ENCODE results near the gene ADAM12. TPM values are rescaled to one million over a fixed set of nuclear protein-coding genes. Genes with fewer than 3 reads are reported as not detected.
"Not testable (repeated sequence)": the region's sequence is repeated elsewhere in the genome, so short reads cannot be mapped to it uniquely, and the experiment has no call there.

The ADAM12 gene
- total and polyA plus RNA-seq, 5 donors = 0.14 to 2.7 (median 1.4) TPM

DNA sequence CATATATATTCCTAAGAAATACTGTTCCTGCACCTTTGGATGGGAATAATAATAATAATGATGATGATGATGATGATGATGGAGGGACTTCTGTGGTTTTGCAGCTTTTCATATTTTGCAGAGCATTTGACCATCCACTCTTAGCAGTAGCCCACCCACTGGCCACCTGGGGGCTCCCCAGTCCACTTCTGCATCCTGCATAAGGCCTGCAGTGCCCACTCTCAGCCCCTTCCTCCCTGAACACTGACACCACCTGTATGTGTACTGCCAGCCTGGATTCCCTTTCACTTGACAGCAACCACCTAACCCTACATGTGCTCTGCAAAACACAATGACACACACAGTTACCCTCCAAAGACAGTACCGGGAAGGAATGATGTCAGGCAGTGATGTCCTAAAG, 131.4 kb downstream of the ADAM12 start:
- Histone ChIP-seq H3K4me1 (ENCODE audit: control insufficient read depth, insufficient read depth, low read length) (no peaks in the 10 kb centered on the region), H3K27me3 (ENCODE audit: control insufficient read depth, insufficient read depth) (no peaks in the 10 kb centered on the region), H3K4me3 (ENCODE audit: low read length) (no peak overlapping the region), H3K9me3 (ENCODE audit: control insufficient read depth, low read length) (no peaks in the 10 kb centered on the region), H3K27ac (ENCODE audit: low read length) (no peak overlapping the region)
- intact Hi-C loops (cut with DNase I) = no loop called here
- 98% methylated on average over 1 of the region's 1 CpG for WGBS
- DNase-seq (no peak), ATAC-seq (no peak)

DNA sequence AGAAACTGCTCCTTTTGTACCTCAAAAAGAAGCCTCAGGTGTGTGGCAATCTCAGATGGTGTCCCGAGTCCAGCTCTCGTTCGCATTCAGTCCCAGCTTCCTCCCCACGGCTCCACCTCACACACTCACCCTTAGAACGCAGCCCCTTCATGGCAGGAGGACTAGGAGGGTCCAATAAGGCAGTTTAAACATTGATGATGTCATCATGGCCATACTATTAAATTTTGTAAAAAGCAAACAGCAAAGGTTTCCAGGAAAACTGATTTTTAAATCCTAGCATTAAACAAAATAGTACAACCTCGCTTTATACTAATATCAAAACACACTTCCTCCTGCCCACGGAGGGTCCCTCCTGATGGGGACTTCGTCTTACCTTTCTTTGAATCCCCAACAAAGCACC, 133.0 kb downstream of the ADAM12 start:
- Histone ChIP-seq H3K4me1 (ENCODE audit: control insufficient read depth, insufficient read depth, low read length) (no peaks in the 10 kb centered on the region), H3K27me3 (ENCODE audit: control insufficient read depth, insufficient read depth) (no peaks in the 10 kb centered on the region), H3K4me3 (ENCODE audit: low read length) (no peak overlapping the region), H3K9me3 (ENCODE audit: control insufficient read depth, low read length) (no peaks in the 10 kb centered on the region), H3K27ac (ENCODE audit: low read length) (no peak overlapping the region)
- intact Hi-C loops (cut with DNase I) = no loop called here
- WGBS = 96% methylated on average over 8 of the region's 8 CpGs
- ATAC-seq = no peak
- no peak for DNase-seq

- no peak overlapping the region for H3K4me3 ChIP-seq (ENCODE audit: low read length)
- intact Hi-C loops (cut with DNase I) = no loop called here
- DNase-seq = no peak
- no peaks in the 10 kb centered on the region for H3K27me3 ChIP-seq (ENCODE audit: control insufficient read depth, insufficient read depth)
- 66% methylated on average over 4 of the region's 4 CpGs for WGBS
- peak in 1 of 2 donors; percentile 52 for ATAC-seq
- no peak overlapping the region for H3K27ac ChIP-seq (ENCODE audit: low read length)
- no peaks in the 10 kb centered on the region for H3K9me3 ChIP-seq (ENCODE audit: control insufficient read depth, low read length)
- H3K4me1 ChIP-seq (ENCODE audit: control insufficient read depth, insufficient read depth, low read length) = no peaks in the 10 kb centered on the region
These were observed 134.7 kb downstream of the ADAM12 start for GRCh38 chr10:126253611-126253998.

DNA sequence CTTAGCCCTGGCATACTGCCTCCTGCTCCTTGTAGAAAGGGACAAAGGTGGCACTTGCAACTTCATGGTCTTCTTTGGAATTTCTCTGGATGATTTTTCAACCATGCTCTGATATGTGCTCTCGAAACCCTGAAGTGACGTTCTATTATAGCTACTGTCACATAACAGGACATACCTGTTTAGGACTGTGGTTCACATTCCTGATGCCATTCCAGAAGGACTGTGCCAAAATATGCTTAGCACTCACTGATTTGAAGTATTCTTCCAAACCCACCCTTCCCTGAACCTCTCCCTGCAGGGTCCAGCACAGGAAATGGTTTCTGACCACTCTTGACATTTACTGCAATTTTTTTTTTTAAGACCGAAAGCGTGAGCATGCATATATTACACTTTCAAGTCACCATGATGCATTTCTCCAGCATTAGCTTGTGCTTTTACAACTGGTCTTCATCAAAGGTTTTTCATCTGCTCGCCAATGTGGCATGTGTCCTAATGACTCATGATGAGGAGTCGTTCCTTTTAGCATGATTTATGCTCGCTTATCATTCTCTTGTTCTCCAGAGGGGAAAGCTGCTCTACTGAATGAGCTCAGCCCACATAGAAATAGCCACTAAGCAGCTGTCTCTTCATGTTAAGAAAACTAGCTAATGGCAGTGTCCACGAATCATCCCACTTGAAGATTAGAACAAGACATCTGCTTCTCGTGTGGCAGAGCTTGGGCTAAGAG, 135.2 kb downstream of the ADAM12 start:
- Histone ChIP-seq H3K4me1 (ENCODE audit: control insufficient read depth, insufficient read depth, low read length) (no peaks in the 10 kb centered on the region), H3K9me3 (ENCODE audit: control insufficient read depth, low read length) (no peaks in the 10 kb centered on the region), H3K4me3 (ENCODE audit: low read length) (no peak overlapping the region), H3K27me3 (ENCODE audit: control insufficient read depth, insufficient read depth) (no peaks in the 10 kb centered on the region), H3K27ac (ENCODE audit: low read length) (no peak overlapping the region)
- 52% methylated on average over 9 of the region's 9 CpGs for WGBS
- DNase-seq (peak in 1 of 3 donors; percentile 53), ATAC-seq (peak; percentile 59 to 81)
- intact Hi-C loops (cut with DNase I) = no loop called here

- H3K4me3 ChIP-seq (ENCODE audit: low read length) = no peak overlapping the region
- no peaks in the 10 kb centered on the region for H3K27me3 ChIP-seq (ENCODE audit: control insufficient read depth, insufficient read depth)
- H3K9me3 ChIP-seq (ENCODE audit: control insufficient read depth, low read length) = no peaks in the 10 kb centered on the region
- no peak overlapping the region for H3K27ac ChIP-seq (ENCODE audit: low read length)
- intact Hi-C loops (cut with DNase I) = no loop called here
- ATAC-seq (no peak), DNase-seq (no peak)
- WGBS = 96% methylated on average over 1 of the region's 1 CpG
- no peaks in the 10 kb centered on the region for H3K4me1 ChIP-seq (ENCODE audit: control insufficient read depth, insufficient read depth, low read length)
These were observed 136.4 kb downstream of the ADAM12 start for GRCh38 chr10:126251778-126252407.

- no peak for DNase-seq
- no peaks in the 10 kb centered on the region for H3K27me3 ChIP-seq (ENCODE audit: control insufficient read depth, insufficient read depth)
- no peak overlapping the region for H3K4me3 ChIP-seq (ENCODE audit: low read length)
- WGBS = 70% methylated on average over 8 of the region's 8 CpGs
- no peak for ATAC-seq
- intact Hi-C loops (cut with DNase I) = no loop called here
- no peaks in the 10 kb centered on the region for H3K4me1 ChIP-seq (ENCODE audit: control insufficient read depth, insufficient read depth, low read length)
- no peaks in the 10 kb centered on the region for H3K9me3 ChIP-seq (ENCODE audit: control insufficient read depth, low read length)
- H3K27ac ChIP-seq (ENCODE audit: low read length) = no peak overlapping the region
These were observed 137.6 kb downstream of the ADAM12 start for GRCh38 chr10:126250527-126251310.

- H3K27ac ChIP-seq (ENCODE audit: low read length) = peak overlapping the region; percentile 22
- no peak for DNase-seq
These were observed 138.2 kb downstream of the ADAM12 start for GRCh38 chr10:126250045-126250444.

GRCh38 chr10:126247446-126247975, 140.8 kb downstream of the ADAM12 start:
- intact Hi-C loops (cut with DNase I) = no loop called here
- Histone ChIP-seq H3K27me3 (ENCODE audit: control insufficient read depth, insufficient read depth) (no peaks in the 10 kb centered on the region), H3K9me3 (ENCODE audit: control insufficient read depth, low read length) (no peaks in the 10 kb centered on the region), H3K27ac (ENCODE audit: low read length) (no peak overlapping the region), H3K4me3 (ENCODE audit: low read length) (no peak overlapping the region), H3K4me1 (ENCODE audit: control insufficient read depth, insufficient read depth, low read length) (no peaks in the 10 kb centered on the region)
- ATAC-seq (peak; percentile 88), DNase-seq (peak; percentile 84 to 91 (median 86))
- WGBS = 53% methylated on average over 11 of the region's 11 CpGs

More at GRCh38 chr10:126250045-126250444, 138.2 kb downstream of the ADAM12 start:
- no peak for ATAC-seq
- intact Hi-C loops (cut with DNase I) = no loop called here
- Histone ChIP-seq H3K4me1 (ENCODE audit: control insufficient read depth, insufficient read depth, low read length) (no peaks in the 10 kb centered on the region), H3K27me3 (ENCODE audit: control insufficient read depth, insufficient read depth) (no peaks in the 10 kb centered on the region), H3K4me3 (ENCODE audit: low read length) (no peak overlapping the region), H3K9me3 (ENCODE audit: control insufficient read depth, low read length) (no peaks in the 10 kb centered on the region)
- WGBS = 77% methylated on average over 5 of the region's 5 CpGs

DNA sequence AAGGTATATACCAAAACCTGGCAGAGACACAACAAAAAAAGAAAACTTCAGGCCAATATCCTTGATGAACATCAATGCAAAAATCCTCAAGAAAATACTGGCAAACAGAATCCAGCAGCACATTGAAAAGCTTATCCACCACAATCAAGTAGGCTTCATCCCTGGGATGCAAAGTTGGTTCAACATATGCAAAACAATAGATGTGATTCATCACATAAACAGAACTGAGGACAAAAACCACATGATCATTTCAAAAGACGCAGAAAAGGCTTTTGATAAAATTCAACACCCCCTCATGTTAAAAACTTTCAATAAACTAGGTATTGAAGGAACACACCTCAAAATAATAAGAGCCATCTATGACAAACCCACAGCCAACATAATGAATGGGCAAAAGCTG, 141.9 kb downstream of the ADAM12 start:
- H3K27ac ChIP-seq (ENCODE audit: low read length); H3K4me1 ChIP-seq (ENCODE audit: control insufficient read depth, insufficient read depth, low read length); DNase-seq; H3K9me3 ChIP-seq (ENCODE audit: control insufficient read depth, low read length); H3K4me3 ChIP-seq (ENCODE audit: low read length); H3K27me3 ChIP-seq (ENCODE audit: control insufficient read depth, insufficient read depth); intact Hi-C loops (cut with DNase I); ATAC-seq: not testable (repeated sequence)
- WGBS = 100% methylated on average over 1 of the region's 1 CpG

DNA sequence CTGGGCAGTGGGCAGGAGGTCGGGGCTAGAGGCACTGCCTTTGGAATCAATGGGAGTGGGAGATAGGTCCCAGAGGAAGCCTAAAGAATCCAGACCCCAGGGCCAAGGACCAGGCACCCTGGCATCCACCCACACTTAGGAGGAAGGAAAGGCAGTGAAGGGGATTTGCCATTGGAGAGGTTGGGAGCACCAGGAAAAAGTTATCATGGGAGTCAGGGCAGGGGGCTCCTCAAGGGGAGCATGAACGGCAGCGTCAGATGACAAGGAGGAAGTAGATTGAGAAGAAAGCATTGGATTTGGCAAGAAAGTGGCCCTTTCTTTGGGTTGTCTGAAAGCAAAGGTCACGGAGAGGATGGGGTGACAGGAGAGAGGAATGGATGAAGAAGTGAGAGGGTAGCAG, 142.8 kb downstream of the ADAM12 start:
- H3K27ac ChIP-seq (ENCODE audit: low read length) = no peak overlapping the region
- H3K4me1 ChIP-seq (ENCODE audit: control insufficient read depth, insufficient read depth, low read length) = no peaks in the 10 kb centered on the region
- DNase-seq = no peak
- no peaks in the 10 kb centered on the region for H3K9me3 ChIP-seq (ENCODE audit: control insufficient read depth, low read length)
- no peak for ATAC-seq
- intact Hi-C loops (cut with DNase I) = no loop called here
- no peaks in the 10 kb centered on the region for H3K27me3 ChIP-seq (ENCODE audit: control insufficient read depth, insufficient read depth)
- 90% methylated on average over 4 of the region's 4 CpGs for WGBS
- no peak overlapping the region for H3K4me3 ChIP-seq (ENCODE audit: low read length)

GRCh38 chr10:126243971-126244370, 144.3 kb downstream of the ADAM12 start:
- 98% methylated on average over 5 of the region's 5 CpGs for WGBS
- Histone ChIP-seq H3K4me3 (ENCODE audit: low read length) (no peak overlapping the region), H3K4me1 (ENCODE audit: control insufficient read depth, insufficient read depth, low read length) (no peaks in the 10 kb centered on the region), H3K27me3 (ENCODE audit: control insufficient read depth, insufficient read depth) (no peaks in the 10 kb centered on the region), H3K27ac (ENCODE audit: low read length) (no peak overlapping the region), H3K9me3 (ENCODE audit: control insufficient read depth, low read length) (no peaks in the 10 kb centered on the region)
- no peak for ATAC-seq
- intact Hi-C loops (cut with DNase I) = no loop called here
- DNase-seq = no peak
